GM18508 (cell line): ENCODE measurements around the gene IL18.
"Not testable (repeated sequence)": the region's sequence is repeated elsewhere in the genome, so short reads cannot be mapped to it uniquely, and the experiment has no call there.

Experiments used
- ATAC-seq: cut with Tn5 transposase; IDR thresholded peaks from one replicate; pipeline ENCODE4 v1.9.1; 2021; ENCODE audit warnings: moderate number of reproducible peaks; ENCODE audit not compliant: insufficient read depth, unreplicated experiment

Gene IL18

GRCh38 chr11:112163875-112164685, at the start of gene IL18:
TSS of gene IL18 (minus strand) at chr11:112164094. CDS start at chr11:112155053, 9,041 bp downstream.
- ATAC-seq, result no peak

- no peak for ATAC-seq
Observed at GRCh38 chr11:112212710-112213109, 48.8 kb upstream of the IL18 start.

- ATAC-seq, result no peak
Observed at GRCh38 chr11:112212290-112212689, 48.4 kb upstream of the IL18 start.

DNA sequence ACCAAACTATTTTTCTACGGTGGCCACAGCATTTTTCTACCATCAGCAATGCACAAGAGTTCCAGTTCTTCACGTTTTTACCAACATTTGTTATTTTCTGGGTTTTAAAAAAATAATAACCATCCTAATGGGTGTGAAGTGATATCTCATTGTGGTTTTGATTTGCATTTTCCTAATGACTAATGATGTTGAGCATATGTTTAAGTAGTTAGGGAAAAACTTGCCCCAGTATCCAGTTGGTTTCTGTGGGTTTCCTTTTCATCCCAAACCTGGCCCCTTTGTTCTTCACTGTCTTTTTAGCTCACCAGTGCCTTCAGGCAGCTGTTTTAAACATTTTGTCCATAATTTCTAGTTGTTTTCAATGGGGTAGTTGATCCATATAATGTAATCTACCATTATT, 47.6 kb upstream of the IL18 start:
- no peak for ATAC-seq

GRCh38 chr11:112210890-112211289, 47.0 kb upstream of the IL18 start:
- ATAC-seq, result no peak

DNA sequence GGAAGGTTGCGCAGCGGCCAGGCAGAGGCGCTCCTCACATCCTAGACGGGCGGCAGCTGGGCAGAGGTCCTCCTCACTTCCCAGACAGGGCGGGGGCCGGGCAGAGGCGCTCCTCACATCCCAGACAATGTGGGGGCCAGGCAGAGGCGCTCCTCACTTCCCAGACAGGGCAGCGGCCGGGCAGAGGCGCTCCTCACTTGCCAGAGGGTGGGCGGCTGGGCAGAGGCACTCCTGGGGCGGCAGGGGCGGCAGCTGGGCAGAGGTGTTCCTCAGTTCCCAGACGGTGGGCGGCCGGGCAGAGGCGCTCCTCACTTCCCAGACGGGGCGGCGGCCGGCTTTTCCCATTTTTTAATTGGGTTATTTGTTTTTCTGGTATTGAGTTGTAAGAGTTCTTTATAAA, 42.2 kb upstream of the IL18 start:
- ATAC-seq, result no peak

- no peak for ATAC-seq
Observed at GRCh38 chr11:112200252-112200651, 36.4 kb upstream of the IL18 start.

DNA sequence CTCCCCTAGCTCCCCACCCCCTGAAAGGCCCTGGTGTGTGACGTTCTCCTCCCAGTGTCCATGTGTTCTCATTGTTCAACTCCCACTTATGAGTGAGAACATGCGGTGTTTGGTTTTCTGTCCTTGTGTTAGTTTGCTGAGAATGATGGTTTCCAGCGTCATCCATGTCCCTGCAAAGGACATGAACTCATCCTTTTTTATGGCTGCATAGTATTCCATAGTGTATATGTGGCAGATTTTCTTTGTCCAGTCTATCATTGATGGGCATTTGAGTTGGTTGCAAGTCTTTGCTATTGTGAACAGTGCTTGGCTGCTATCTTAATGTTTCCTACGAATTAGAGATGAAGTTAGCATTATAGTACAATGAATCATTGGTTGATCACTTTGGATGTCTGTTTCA, 35.2 kb upstream of the IL18 start:
- ATAC-seq, result not testable (repeated sequence)

GRCh38 chr11:112196519-112197087, 32.7 kb upstream of the IL18 start:
- ATAC-seq, result no peak

DNA sequence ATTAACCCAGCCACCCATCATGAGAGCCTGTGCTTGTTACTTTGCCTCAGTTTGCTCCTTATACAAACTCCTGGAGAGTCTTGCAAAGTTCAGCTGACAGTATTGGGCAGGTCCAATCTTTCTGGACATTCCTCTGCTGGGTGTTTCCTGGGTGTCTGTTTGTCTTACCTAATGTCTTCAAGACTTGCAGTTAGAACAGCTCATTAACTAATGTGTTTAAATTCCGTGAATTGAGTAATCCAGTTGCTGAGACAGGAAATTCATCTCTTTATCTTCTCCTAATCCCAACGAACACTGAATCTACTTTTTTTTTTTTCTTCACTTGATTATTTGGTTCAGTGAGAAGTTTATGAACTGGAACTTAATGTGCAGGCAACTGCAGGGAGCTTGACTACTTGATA, 32.1 kb upstream of the IL18 start:
- ATAC-seq, result no peak

DNA sequence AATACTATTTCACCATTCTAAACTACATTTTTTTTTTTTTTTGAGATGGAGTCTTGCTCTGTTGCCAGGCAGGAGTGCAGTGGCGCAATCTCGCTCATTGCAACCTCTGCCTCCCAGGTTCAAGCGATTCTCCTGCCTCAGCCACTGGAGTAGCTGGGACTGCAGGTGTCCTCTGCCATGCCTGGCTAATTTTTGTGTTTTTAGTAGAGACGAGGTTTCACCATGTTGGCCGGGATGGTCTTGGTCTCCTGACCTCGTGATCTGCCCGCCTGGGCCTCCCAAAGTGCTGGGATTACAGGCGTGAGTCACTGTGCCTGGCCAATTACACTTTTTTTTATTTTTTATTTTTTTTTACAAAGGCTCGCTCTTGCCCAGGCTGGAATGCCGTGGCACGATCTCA, 31.2 kb upstream of the IL18 start:
- ATAC-seq, result not testable (repeated sequence)

DNA sequence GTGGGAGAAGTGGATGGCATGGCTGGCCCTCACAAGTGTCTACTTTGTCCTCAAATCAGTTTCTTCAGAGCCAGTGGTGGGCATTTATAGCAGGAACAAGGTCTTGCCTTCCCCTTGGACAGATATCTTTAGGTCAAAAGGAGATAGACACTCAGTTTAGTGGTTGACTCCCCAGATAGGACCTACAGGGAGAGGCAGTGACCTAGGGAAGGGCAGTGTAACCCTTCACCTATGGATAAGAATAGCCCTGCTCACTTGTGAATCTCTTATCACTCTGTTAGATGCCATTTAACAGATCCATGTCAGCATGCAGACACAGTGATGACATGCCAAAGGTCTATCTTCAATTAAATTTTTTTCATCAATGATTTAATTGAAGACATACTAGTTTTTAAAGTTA, 22.4 kb upstream of the IL18 start:
- ATAC-seq, result no peak

GRCh38 chr11:112185883-112186282, 22.0 kb upstream of the IL18 start:
- ATAC-seq, result no peak

- no peak for ATAC-seq
Observed at GRCh38 chr11:112182867-112183266, 19.0 kb upstream of the IL18 start.

DNA sequence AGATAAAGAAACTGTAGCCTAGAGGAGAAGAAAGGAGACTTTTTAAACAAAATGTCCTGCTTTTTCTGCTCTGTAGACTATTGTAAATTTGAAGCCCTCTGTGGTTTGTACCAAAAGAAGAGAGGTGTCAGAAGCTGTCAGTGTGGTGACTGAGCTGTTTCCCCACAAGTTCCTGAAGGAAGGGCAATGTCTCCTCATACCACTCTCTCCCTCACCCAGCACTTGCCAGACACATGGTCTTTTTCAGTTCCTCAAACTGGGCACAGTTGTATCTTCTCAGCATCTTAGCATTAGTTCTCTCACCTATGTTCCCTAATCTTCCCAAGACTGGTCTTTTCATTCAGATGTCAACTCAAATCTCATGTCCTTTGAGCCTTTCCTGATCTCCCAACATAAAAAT, 15.7 kb upstream of the IL18 start:
- peak; percentile 60 for ATAC-seq

DNA sequence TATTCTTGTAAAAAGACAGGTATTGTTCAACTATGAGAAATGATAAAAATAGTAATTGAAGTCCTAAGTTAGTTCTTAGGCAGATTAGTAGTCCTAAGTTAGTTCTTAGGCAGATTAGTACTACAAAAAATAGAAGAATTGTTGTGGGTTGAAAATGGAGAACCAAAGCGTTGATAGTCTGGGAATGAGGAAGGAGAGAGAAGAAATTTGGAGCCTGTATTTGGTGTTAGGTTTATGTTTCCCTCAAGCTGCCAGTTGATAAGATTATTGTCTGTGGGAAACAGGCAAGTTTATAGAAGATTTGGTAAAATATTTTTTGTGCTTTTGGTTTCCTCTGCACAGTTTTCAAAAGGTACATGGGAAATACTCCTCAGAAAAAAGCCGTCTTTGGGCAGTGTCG, 15.0 kb upstream of the IL18 start:
- ATAC-seq, result no peak

DNA sequence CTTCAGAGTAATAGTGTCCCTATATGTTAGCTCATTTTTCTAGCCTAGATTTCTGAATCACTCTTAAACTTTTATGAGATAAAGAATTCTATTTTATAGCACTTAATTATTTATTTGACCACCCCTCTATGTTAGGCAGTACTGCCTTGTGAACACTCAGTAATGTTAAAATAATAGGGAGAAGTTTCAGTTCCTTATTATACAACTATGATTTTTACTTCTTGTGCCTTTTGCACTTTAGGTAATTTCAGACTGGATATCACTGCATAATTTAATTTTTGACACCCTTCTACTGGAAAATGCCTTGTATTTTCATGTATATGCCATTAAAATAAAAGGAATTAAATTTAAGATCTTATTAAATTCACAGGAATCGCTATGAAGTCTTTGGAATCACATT, 14.5 kb upstream of the IL18 start:
- no peak for ATAC-seq

GRCh38 chr11:112177589-112177988, 13.7 kb upstream of the IL18 start:
- ATAC-seq, result no peak

DNA sequence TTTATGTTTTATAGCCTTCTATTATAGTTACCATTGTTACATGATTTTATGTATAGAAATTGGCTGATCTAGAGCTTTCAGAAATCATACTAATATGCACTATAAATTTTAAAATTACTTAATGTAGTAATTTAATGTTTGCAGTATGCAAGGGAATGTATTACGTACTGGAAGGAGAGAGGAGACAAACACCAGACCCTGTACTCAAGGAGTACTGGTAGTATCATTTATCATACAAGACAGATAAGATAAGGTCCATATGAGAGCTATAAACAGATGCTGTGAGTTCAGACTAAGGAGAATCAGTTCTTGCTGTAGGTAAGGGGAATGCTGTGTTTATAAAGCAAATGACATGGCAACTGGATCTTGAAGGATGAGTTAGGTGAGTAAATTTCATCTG, 12.2 kb upstream of the IL18 start:
- no peak for ATAC-seq

GRCh38 chr11:112175599-112175952, 11.7 kb upstream of the IL18 start:
- no peak for ATAC-seq

GRCh38 chr11:112174789-112175598, 11.1 kb upstream of the IL18 start, which contains the start of gene BCO2:
TSS of gene BCO2 (plus strand) at chr11:112175512. CDS start at chr11:112175602, 90 bp downstream.
- no peak for ATAC-seq
